HepG2 (cell line): Measurements from ENCODE around the gene BIRC2. TPM values are rescaled to one million over a fixed set of nuclear protein-coding genes. Genes with fewer than 3 reads are reported as not detected.

Experiments used
- ATAD3A ChIP-seq: sonication (generic); formaldehyde crosslinking; IDR thresholded peaks from 2 replicates; pipeline ENCODE4 v1.4.0; 2020; ENCODE audit warnings: missing genetic modification reagents
- CCAR2 ChIP-seq: fragments of 200-400 bp; formaldehyde crosslinking; optimal IDR thresholded peaks from 2 replicates; pipeline ENCODE3; 2018; ENCODE audit warnings: low read depth, mild to moderate bottlenecking, low read length, moderate library complexity
- EED ChIP-seq: sonication (generic); formaldehyde crosslinking; IDR thresholded peaks from 2 replicates; pipeline ENCODE4 v1.5.0; 2020; ENCODE audit warnings: mild to moderate bottlenecking, missing genetic modification reagents
- ELF4 ChIP-seq: sonication (generic); formaldehyde crosslinking; IDR thresholded peaks from 2 replicates; pipeline ENCODE4 v1.5.0; 2020; ENCODE audit warnings: missing genetic modification reagents, mild to moderate bottlenecking, moderate library complexity, borderline replicate concordance
- EZH2 ChIP-seq: conservative IDR thresholded peaks from 2 replicates; pipeline ENCODE4 v1.6.1; 2012; ENCODE audit warnings: mild to moderate bottlenecking, low read depth, low read length, moderate library complexity
- KLF6 ChIP-seq: IDR thresholded peaks from 2 replicates; pipeline ENCODE4 v1.8.0; 2016; ENCODE audit warnings: missing biosample characterization, missing genetic modification reagents
- KMT2A ChIP-seq: sonication (generic); formaldehyde crosslinking; IDR thresholded peaks from 2 replicates; pipeline ENCODE4 v1.4.0; 2020; ENCODE audit warnings: missing genetic modification reagents
- MATR3 ChIP-seq: sonication (generic); formaldehyde crosslinking; IDR thresholded peaks from 2 replicates; pipeline ENCODE4 v1.4.0; 2020; ENCODE audit warnings: missing genetic modification reagents
- MED1 ChIP-seq: sonication (generic); formaldehyde crosslinking; IDR thresholded peaks from 2 replicates; pipeline ENCODE4 v1.4.0; 2020; ENCODE audit warnings: missing genetic modification reagents
- NKX3-1 ChIP-seq: sonication (generic); formaldehyde crosslinking; IDR thresholded peaks from 2 replicates; pipeline ENCODE4 v1.5.0; 2020; ENCODE audit warnings: missing genetic modification reagents
- PHF5A ChIP-seq: IDR thresholded peaks from one replicate; pipeline ENCODE4 v1.6.1; 2018; ENCODE audit warnings: low read depth, missing genetic modification reagents; ENCODE audit not compliant: unreplicated experiment
- SMARCC2 ChIP-seq: fragments of 450-650 bp; IDR thresholded peaks from 2 replicates; pipeline ENCODE4 v1.6.1; 2017; ENCODE audit warnings: antibody characterized with exemption, mild to moderate bottlenecking
- SNAPC5 ChIP-seq: sonication (generic); formaldehyde crosslinking; IDR thresholded peaks from 2 replicates; pipeline ENCODE4 v1.8.1; 2023; ENCODE audit warnings: mild to moderate bottlenecking, missing genetic modification reagents, borderline replicate concordance
- SP1 ChIP-seq, 2 experiments: fragments of 450-650 bp in 1 of 2; sonication (generic) in 1 of 2; formaldehyde crosslinking in 1 of 2; IDR thresholded peaks; 2 replicates each; pipeline versions ENCODE4 v1.4.0 to v1.6.1; 2016 to 2020; ENCODE audit warnings: missing genetic modification reagents in 1 of 2
- XRCC5 ChIP-seq: fragments of 200-400 bp; formaldehyde crosslinking; optimal IDR thresholded peaks from 2 replicates; pipeline ENCODE3; 2017; ENCODE audit warnings: mild to moderate bottlenecking, low read length
- ZFP36 ChIP-seq: fragments of 150-350 bp; IDR thresholded peaks from 2 replicates; pipeline ENCODE4 v1.6.1; 2018; ENCODE audit warnings: borderline replicate concordance, low read length, low read depth; ENCODE audit not compliant: partially characterized antibody
- ZKSCAN8 ChIP-seq: IDR thresholded peaks from 2 replicates; pipeline ENCODE4 v1.6.1; 2016; ENCODE audit warnings: borderline replicate concordance, missing genetic modification reagents, missing compliant biosample characterization
- ZMYM4 ChIP-seq: sonication (generic); formaldehyde crosslinking; IDR thresholded peaks from 2 replicates; pipeline ENCODE4 v1.8.1; 2023; ENCODE audit warnings: mild to moderate bottlenecking, missing genetic modification reagents
- ZNF274 ChIP-seq: sonication (generic); formaldehyde crosslinking; IDR thresholded peaks from 2 replicates; pipeline ENCODE4 v1.5.1; 2020; ENCODE audit warnings: mild to moderate bottlenecking, missing genetic modification reagents
- ZNF281 ChIP-seq: sonication (generic); formaldehyde crosslinking; IDR thresholded peaks from 2 replicates; pipeline ENCODE4 v1.4.0; 2020; ENCODE audit warnings: missing genetic modification reagents, borderline replicate concordance
- ZNF724P ChIP-seq: sonication (generic); formaldehyde crosslinking; IDR thresholded peaks from 2 replicates; pipeline ENCODE4 v1.8.0; 2022; ENCODE audit warnings: missing genetic modification reagents, borderline replicate concordance
- polyA plus RNA-seq, 8 experiments: library from polyadenylated mRNA; depleted of rRNA in 3 of 8; stranded (reverse) in 7 of 8; unstranded in 1 of 8; fragments of >200 nt; fragmentation: Illumina TruSeq in 4 of 8; extraction: Trizol in 4 of 8; gene quantifications; 2 replicates each; pipeline versions ENCODE4 v1.2.1 to v1.2.3, GENCODE V29; 2011 to 2016; ENCODE audit warnings: low read depth in 4 of 8, missing spikeins in 1 of 8, mixed read lengths in 1 of 8; ENCODE audit not compliant: insufficient read depth in 1 of 8
- total RNA-seq, 5 experiments: library from RNA; depleted of rRNA; stranded (reverse); fragments of >200 nt; fragmentation: Illumina TruSeq; extraction: Trizol; gene quantifications; 2 replicates each; pipeline ENCODE4 v1.2.3, GENCODE V29; 2016; ENCODE audit warnings: low read depth in 1 of 5
- TF ChIP-seq, protein P1 (sequence below): sonication (generic); formaldehyde crosslinking; IDR thresholded peaks from 2 replicates; pipeline ENCODE4 v1.8.0; 2022; ENCODE audit warnings: missing genetic modification reagents, mild to moderate bottlenecking, moderate library complexity, borderline replicate concordance

BIRC2 gene
- total and polyA plus RNA-seq, 2 of the 13 experiments (the other 11 are each of a cell fraction or from before 2014, with no cell fraction given), result 61.7 to 62.2 TPM

DNA sequence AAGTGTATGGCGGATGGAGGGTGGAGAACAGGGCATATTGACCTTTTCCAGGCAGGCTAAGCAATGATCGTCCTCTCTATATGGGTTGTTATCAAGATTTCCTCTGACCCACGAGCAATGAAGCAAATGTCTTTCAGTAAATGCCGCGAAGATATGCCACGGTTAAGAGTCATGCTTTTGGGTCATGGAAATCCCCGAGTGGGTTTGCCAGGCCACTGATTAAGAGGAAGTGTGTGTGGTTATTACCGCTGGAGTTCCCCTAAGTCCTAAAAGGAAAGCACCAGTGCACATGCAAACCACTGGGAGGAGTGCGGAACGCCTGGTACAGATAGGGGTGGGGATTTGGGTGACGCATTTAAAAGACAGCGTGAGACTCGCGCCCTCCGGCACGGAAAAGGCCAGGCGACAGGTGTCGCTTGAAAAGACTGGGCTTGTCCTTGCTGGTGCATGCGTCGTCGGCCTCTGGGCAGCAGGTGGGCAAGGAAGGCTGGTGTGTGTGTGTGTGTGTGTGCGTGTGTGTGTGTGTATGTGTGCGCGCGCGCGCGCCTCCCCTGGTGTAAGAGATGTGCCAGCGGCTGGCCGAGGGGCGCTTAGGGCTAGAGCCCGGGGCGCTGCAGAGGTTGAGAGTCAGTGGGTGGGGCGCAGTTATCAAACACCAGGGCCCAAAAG, 29.8 kb upstream of the BIRC2 start, which contains the start of gene BIRC3 (continued):
- TF ChIP-seq ZNF281 (CRISPR knock-in tag) (no peak), ELF4 (CRISPR knock-in tag) (no peak), KLF6 (CRISPR knock-in tag) (no peak), PHF5A (no peak), ZNF724P (peak; percentile 57; the same call in 1 of the 2 replicates), EED (no peak), SP1 (IDR thresholded peaks at IDR 0.05) (no peak), SP1 (CRISPR knock-in tag; IDR thresholded peaks at IDR 0.05) (no peak), KMT2A (no peak; the same call in 1 of the 2 replicates), MATR3 (CRISPR knock-in tag) (no peak), SMARCC2 (no peak), ZKSCAN8 (no peak), ZFP36 (no peak), ZNF274 (CRISPR knock-in tag) (peak; percentile 70; the same call in 1 of the 2 replicates), ATAD3A (CRISPR knock-in tag) (no peak), XRCC5 (peak; percentile 64), EZH2 (no peak), NKX3-1 (CRISPR knock-in tag) (no peak), ZMYM4 (CRISPR knock-in tag) (peak; percentile 74), SNAPC5 (CRISPR knock-in tag) (no peak; the same call in 1 of the 2 replicates), CCAR2 (no peak), MED1 (no peak)
- TF ChIP-seq, protein P1, sequence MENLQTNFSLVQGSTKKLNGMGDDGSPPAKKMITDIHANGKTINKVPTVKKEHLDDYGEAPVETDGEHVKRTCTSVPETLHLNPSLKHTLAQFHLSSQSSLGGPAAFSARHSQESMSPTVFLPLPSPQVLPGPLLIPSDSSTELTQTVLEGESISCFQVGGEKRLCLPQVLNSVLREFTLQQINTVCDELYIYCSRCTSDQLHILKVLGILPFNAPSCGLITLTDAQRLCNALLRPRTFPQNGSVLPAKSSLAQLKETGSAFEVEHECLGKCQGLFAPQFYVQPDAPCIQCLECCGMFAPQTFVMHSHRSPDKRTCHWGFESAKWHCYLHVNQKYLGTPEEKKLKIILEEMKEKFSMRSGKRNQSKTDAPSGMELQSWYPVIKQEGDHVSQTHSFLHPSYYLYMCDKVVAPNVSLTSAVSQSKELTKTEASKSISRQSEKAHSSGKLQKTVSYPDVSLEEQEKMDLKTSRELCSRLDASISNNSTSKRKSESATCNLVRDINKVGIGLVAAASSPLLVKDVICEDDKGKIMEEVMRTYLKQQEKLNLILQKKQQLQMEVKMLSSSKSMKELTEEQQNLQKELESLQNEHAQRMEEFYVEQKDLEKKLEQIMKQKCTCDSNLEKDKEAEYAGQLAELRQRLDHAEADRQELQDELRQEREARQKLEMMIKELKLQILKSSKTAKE (CRISPR knock-in tag), result no peak
